HepG2 (cell line): ENCODE measurements around the gene MSL3B.

Source experiments
- ATAC-seq: fragments of 200-7000 bp; cut with Tn5 transposase; 3 replicates; pipeline ENCODE4 v1.9.1; 2020; ENCODE audit warnings: mild to moderate bottlenecking, moderate library complexity
- BruUV-seq: library from RNA; stranded (reverse); fragments of 400-500 nt; replicated peaks from 2 replicates; lab custom pipeline; 2021; lab: Mats Ljungman, UMichigan
- CTCF ChIA-PET: fragments of 300-600 bp; formaldehyde crosslinking; extraction: SDS; loops from one replicate; lab custom pipeline; 2021; ENCODE audit warnings: low total read pairs, inconsistent platforms, low intra/inter-chr PET ratio; lab: Yijun Ruan, JAX
- POLR2A ChIA-PET: fragments of 350-600 bp; sonication (Branson Sonifier 250); formaldehyde crosslinking; loops from one replicate; lab custom pipeline; 2020; ENCODE audit warnings: antibody characterized with exemption, inconsistent platforms; lab: Yijun Ruan, JAX
- DNase-seq: peaks from one replicate; pipeline ENCODE4 v3.0.0-alpha.2; 2015; ENCODE audit warnings: low spot score
- FAIRE-seq: peaks from 3 replicates; lab custom pipeline; 2011; peaks lifted over from hg19 to GRCh38; lab: Jason Lieb, UNC
- H2AFZ ChIP-seq: one replicate; pipeline ENCODE4 v1.6.1; 2011; ENCODE audit warnings: low read length, inconsistent platforms
- H3K27ac ChIP-seq: fragments of 300-600 bp; 3 replicates; pipeline ENCODE4 v1.8.0; 2011; ENCODE audit warnings: mixed run types, mild to moderate bottlenecking, mixed read lengths, low read length, inconsistent platforms; ENCODE audit not compliant: insufficient read depth; ENCODE audit errors: extremely low read length
- H3K27me3 ChIP-seq, 2 experiments: fragments of 200-600 bp in 1 of 2; 2 replicates in 1 of 2; 3 replicates in 1 of 2; pipeline versions ENCODE4 v1.6.0 to v1.8.0; 2011; ENCODE audit warnings: low read length in 2 of 2, mild to moderate bottlenecking in 2 of 2, moderate library complexity in 2 of 2, inconsistent platforms in 1 of 2; ENCODE audit not compliant: insufficient read depth in 2 of 2, control insufficient read depth in 1 of 2
- H3K36me3 ChIP-seq, 2 experiments: fragments of 200-600 bp in 1 of 2; replicated peaks in 1 of 2; 2 replicates in 1 of 2; 3 replicates in 1 of 2; pipeline versions ENCODE4 v1.5.1 to v1.8.0; 2011; ENCODE audit warnings: low read length in 2 of 2, inconsistent platforms in 1 of 2; ENCODE audit not compliant: insufficient read depth in 2 of 2, control insufficient read depth in 1 of 2
- H3K4me1 ChIP-seq: 2 replicates; pipeline ENCODE4 v1.5.1; 2012; ENCODE audit warnings: low read length, inconsistent platforms; ENCODE audit not compliant: insufficient read depth
- H3K4me2 ChIP-seq: 2 replicates; pipeline ENCODE4 v1.6.0; 2011; ENCODE audit warnings: low read depth, low read length, inconsistent platforms
- H3K4me3 ChIP-seq, 3 experiments: fragments of 200-600 bp in 1 of 3; sonication (generic), shearing (Covaris generic) in 1 of 3; replicated peaks in 1 of 3; 2 replicates each; pipeline ENCODE4 v1.5.1; 2011 to 2016; ENCODE audit warnings: low read length in 3 of 3, inconsistent platforms in 2 of 3, low read depth in 2 of 3, mild to moderate bottlenecking in 2 of 3, control low read depth in 1 of 3, mixed read lengths in 1 of 3; ENCODE audit not compliant: insufficient read depth in 1 of 3
- H3K79me2 ChIP-seq: one replicate; pipeline ENCODE4 v1.6.1; 2011; ENCODE audit warnings: low read length, inconsistent platforms; ENCODE audit not compliant: insufficient read depth
- H3K9ac ChIP-seq: 2 replicates; pipeline ENCODE4 v1.6.0; 2011; ENCODE audit warnings: mild to moderate bottlenecking, low read depth, low read length, inconsistent platforms; ENCODE audit not compliant: insufficient read depth
- H3K9me3 ChIP-seq: 2 replicates; pipeline ENCODE4 v1.5.1; 2012; ENCODE audit warnings: mild to moderate bottlenecking, low read length
- H4K20me1 ChIP-seq: 2 replicates; pipeline ENCODE4 v1.6.0; 2011; ENCODE audit warnings: inconsistent platforms, mild to moderate bottlenecking, low read length, moderate library complexity; ENCODE audit not compliant: insufficient read depth
- ASH2L ChIP-seq: fragments of 300-600, 200-600 bp; sonication (generic); IDR thresholded peaks from 2 replicates; pipeline ENCODE4 v1.7.0; 2017; ENCODE audit warnings: low read depth, mild to moderate bottlenecking, moderate library complexity, mixed read lengths, low read length; ENCODE audit not compliant: insufficient read length
- ATF7 ChIP-seq, 2 experiments: fragments of 450-650 bp in 1 of 2; sonication (generic) in 1 of 2; formaldehyde crosslinking in 1 of 2; IDR thresholded peaks; 2 replicates each; pipeline versions ENCODE4 v1.4.0 to v1.6.1; 2016 to 2020; ENCODE audit warnings: antibody characterized with exemption in 1 of 2, mild to moderate bottlenecking in 1 of 2, missing genetic modification reagents in 1 of 2
- DMAP1 ChIP-seq: IDR thresholded peaks from 2 replicates; pipeline ENCODE4 v1.6.1; 2016
- HES4 ChIP-seq: sonication (generic); formaldehyde crosslinking; IDR thresholded peaks from 2 replicates; pipeline ENCODE4 v1.9.0; 2021; ENCODE audit warnings: mild to moderate bottlenecking, missing genetic modification reagents, borderline replicate concordance
- HHEX ChIP-seq: IDR thresholded peaks from 2 replicates; pipeline ENCODE4 v1.6.1; 2016; ENCODE audit warnings: control low read depth
- HIVEP1 ChIP-seq: sonication (generic); formaldehyde crosslinking; IDR thresholded peaks from 2 replicates; pipeline ENCODE4 v1.4.0; 2020; ENCODE audit warnings: mild to moderate bottlenecking, missing genetic modification reagents
- MZF1 ChIP-seq: sonication (generic); formaldehyde crosslinking; IDR thresholded peaks from 2 replicates; pipeline ENCODE4 v1.8.1; 2023; ENCODE audit warnings: mild to moderate bottlenecking, missing genetic modification reagents, borderline replicate concordance
- NFYC ChIP-seq: IDR thresholded peaks from 2 replicates; pipeline ENCODE4 v1.6.1; 2016; ENCODE audit warnings: missing genetic modification reagents, missing compliant biosample characterization
- SOX5 ChIP-seq: IDR thresholded peaks from 2 replicates; pipeline ENCODE4 v1.6.1; 2016; ENCODE audit warnings: borderline replicate concordance
- TBX3 ChIP-seq: fragments of 450-650 bp; IDR thresholded peaks from 2 replicates; pipeline ENCODE4 v1.6.1; 2017; ENCODE audit warnings: antibody characterized with exemption, mild to moderate bottlenecking, inconsistent platforms, borderline replicate concordance
- WIZ ChIP-seq: sonication (generic); formaldehyde crosslinking; IDR thresholded peaks from 2 replicates; pipeline ENCODE4 v1.5.1; 2020; ENCODE audit warnings: mild to moderate bottlenecking, missing genetic modification reagents
- ZNF530 ChIP-seq: sonication (generic); formaldehyde crosslinking; IDR thresholded peaks from 2 replicates; pipeline ENCODE4 v1.5.0; 2020; ENCODE audit warnings: low read depth, mild to moderate bottlenecking, missing genetic modification reagents
- ZSCAN22 ChIP-seq: sonication (generic); formaldehyde crosslinking; IDR thresholded peaks from 2 replicates; pipeline ENCODE4 v1.4.0; 2020; ENCODE audit warnings: mild to moderate bottlenecking, missing genetic modification reagents
- WGBS: methylation state at CpG from one replicate; pipeline ENCODE4 v1.1.6; 2017; ENCODE audit warnings: low lambda C conversion rate; 5-methylcytosine and 5-hydroxymethylcytosine counted together
- in situ Hi-C: cut with HindIII; loops from 2 replicates; pipeline ENCODE4 v1.10.0; 2017; ENCODE audit warnings: low pct_unique_long_range_greater_than_20kb; ENCODE audit not compliant: extremely low pct_ligation_motif_present
- intact Hi-C: fragments of 100-400 bp; cut with micrococcal nuclease; formaldehyde crosslinking; loops from one replicate; pipeline ENCODE4 v1.10.0; 2022; ENCODE audit not compliant: unreplicated experiment
- TF ChIP-seq, protein P1 (sequence below): sonication (generic); formaldehyde crosslinking; conservative IDR thresholded peaks from 2 replicates; pipeline ENCODE4 v1.4.0; 2020; ENCODE audit warnings: missing genetic modification reagents
- TF ChIP-seq, protein P2 (sequence below): sonication (generic); formaldehyde crosslinking; IDR thresholded peaks from 2 replicates; pipeline ENCODE4 v1.8.0; 2022; ENCODE audit warnings: mild to moderate bottlenecking, missing genetic modification reagents, moderate library complexity

Gene MSL3B

DNA sequence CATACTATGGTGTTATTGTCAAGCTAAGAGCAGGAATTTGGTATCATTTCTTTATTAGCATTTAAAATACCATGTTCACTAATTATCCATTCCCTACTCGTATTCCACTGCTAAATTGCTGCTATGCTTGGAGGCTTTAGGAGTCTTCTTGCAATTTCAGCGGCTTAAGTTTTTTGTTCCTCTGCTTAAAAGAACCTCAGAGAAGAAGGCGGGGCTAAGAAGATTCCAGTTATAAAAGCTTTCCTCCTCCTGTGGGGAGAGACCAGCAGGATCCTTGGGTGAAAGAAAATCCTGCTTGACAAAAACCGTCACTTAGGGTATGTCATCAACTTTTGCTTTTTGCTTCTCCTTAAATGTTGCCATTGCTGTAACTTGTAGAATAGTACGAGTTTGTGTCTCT, 48.9 kb upstream of the MSL3B start, which contains the start of gene TRPM8:
Gene TRPM8 (plus strand): TSS at position 258 of the 400 bp plus-strand sequence. CDS start 9,165 bp downstream, outside the sequence.
- Histone ChIP-seq H3K27ac (no peak within 1 kb of the TSS), H3K4me2 (no peak within 1 kb of the TSS), H3K36me3 (no peaks in the 10 kb centered on the region), H3K9ac (no peak within 1 kb of the TSS), H3K79me2 (no peaks in the 10 kb centered on the region), H2AFZ (no peak within 1 kb of the TSS), H3K27me3 (no peaks in the 10 kb centered on the region), H3K9me3 (no peaks in the 10 kb centered on the region), H4K20me1 (no peaks in the 10 kb centered on the region), H3K4me3 (no peak within 1 kb of the TSS), H3K4me1 (no peaks in the 10 kb centered on the region)
- POLR2A ChIA-PET: no interaction called here
- CTCF ChIA-PET: no interaction called here
- FAIRE-seq (no peak), DNase-seq (no peak), ATAC-seq (no peak)
- no TSS peak for BruUV-seq
- intact Hi-C loops (no loop called here), in situ Hi-C loops (no loop called here)
- TF ChIP-seq HES4: no peak
- no peak for TF ChIP-seq MZF1
- no peak for TF ChIP-seq NFYC (CRISPR knock-in tag)
- no peak for TF ChIP-seq DMAP1 (CRISPR knock-in tag)
- no peak for TF ChIP-seq HHEX
- no peak for TF ChIP-seq HIVEP1 (CRISPR knock-in tag)
- no peak for TF ChIP-seq ATF7 (IDR thresholded peaks at IDR 0.05)
- TF ChIP-seq ATF7 (CRISPR knock-in tag; IDR thresholded peaks at IDR 0.05): no peak
- TF ChIP-seq WIZ: no peak
- no peak for TF ChIP-seq SOX5
- TF ChIP-seq, protein P1, sequence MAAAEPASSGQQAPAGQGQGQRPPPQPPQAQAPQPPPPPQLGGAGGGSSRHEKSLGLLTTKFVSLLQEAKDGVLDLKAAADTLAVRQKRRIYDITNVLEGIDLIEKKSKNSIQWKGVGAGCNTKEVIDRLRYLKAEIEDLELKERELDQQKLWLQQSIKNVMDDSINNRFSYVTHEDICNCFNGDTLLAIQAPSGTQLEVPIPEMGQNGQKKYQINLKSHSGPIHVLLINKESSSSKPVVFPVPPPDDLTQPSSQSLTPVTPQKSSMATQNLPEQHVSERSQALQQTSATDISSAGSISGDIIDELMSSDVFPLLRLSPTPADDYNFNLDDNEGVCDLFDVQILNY (CRISPR knock-in tag): no peak
- no peak for TF ChIP-seq ASH2L
- no peak for TF ChIP-seq ZSCAN22
- TF ChIP-seq TBX3: no peak
- TF ChIP-seq ZNF530 (CRISPR knock-in tag): no peak
- TF ChIP-seq, protein P2, sequence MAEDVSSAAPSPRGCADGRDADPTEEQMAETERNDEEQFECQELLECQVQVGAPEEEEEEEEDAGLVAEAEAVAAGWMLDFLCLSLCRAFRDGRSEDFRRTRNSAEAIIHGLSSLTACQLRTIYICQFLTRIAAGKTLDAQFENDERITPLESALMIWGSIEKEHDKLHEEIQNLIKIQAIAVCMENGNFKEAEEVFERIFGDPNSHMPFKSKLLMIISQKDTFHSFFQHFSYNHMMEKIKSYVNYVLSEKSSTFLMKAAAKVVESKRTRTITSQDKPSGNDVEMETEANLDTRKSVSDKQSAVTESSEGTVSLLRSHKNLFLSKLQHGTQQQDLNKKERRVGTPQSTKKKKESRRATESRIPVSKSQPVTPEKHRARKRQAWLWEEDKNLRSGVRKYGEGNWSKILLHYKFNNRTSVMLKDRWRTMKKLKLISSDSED (CRISPR knock-in tag): no peak
- WGBS: 14% methylated on average over 5 of the region's 5 CpGs
